Measurements from ENCODE around the gene DAAM2.

DAAM2 gene

GRCh38 chr6:39844866-39845265, 52.7 kb downstream of the DAAM2 start:
- Histone ChIP-seq H3K9me2 (replicated peaks; ENCODE audit: low read depth, low read length) (no peaks in the 10 kb centered on the region), H3F3A (ENCODE audit: low read depth) (no peaks in the 10 kb centered on the region), H3K4me1 (ENCODE audit: insufficient read depth, low read length, poor library complexity, severe bottlenecking) (no peaks in the 10 kb centered on the region)

GRCh38 chr6:39847221-39847620, 55.0 kb downstream of the DAAM2 start:
- no peaks in the 10 kb centered on the region for H3F3A ChIP-seq (ENCODE audit: low read depth)
- H3K36me3 ChIP-seq (ENCODE audit: insufficient read depth, low read length): no peaks in the 10 kb centered on the region
- no peaks in the 10 kb centered on the region for H4K20me1 ChIP-seq (ENCODE audit: insufficient read depth, low read length, poor library complexity, severe bottlenecking)
- no peak overlapping the region for H3K4me2 ChIP-seq (ENCODE audit: low read depth, low read length, poor library complexity, severe bottlenecking)
- H3K79me2 ChIP-seq (ENCODE audit: insufficient read depth, low read length): no peaks in the 10 kb centered on the region
- H3K27me3 ChIP-seq (ENCODE audit: insufficient read depth, low read length, poor library complexity, severe bottlenecking): no peaks in the 10 kb centered on the region
- H3K9me3 ChIP-seq (ENCODE audit: insufficient read depth, low read depth, low read length): no peaks in the 10 kb centered on the region
- H3K9ac ChIP-seq (ENCODE audit: low read depth, low read length, poor library complexity, severe bottlenecking): no peak overlapping the region
- H2AFZ ChIP-seq (ENCODE audit: low read length): no peak overlapping the region
- H3K4me1 ChIP-seq (ENCODE audit: insufficient read depth, low read length, poor library complexity, severe bottlenecking): no peaks in the 10 kb centered on the region
- no peaks in the 10 kb centered on the region for H3K9me2 ChIP-seq (replicated peaks; ENCODE audit: low read depth, low read length)
- TF ChIP-seq CTCF (conservative IDR thresholded peaks at IDR 0.05; ENCODE audit: low read length) (no peak), EZH2phosphoT487 (IDR thresholded peaks at IDR 0.05; ENCODE audit: borderline replicate concordance) (no peak)
- H3K4me3 ChIP-seq (ENCODE audit: low read length, poor library complexity, severe bottlenecking): no peak overlapping the region

More at GRCh38 chr6:39844866-39845265, 52.7 kb downstream of the DAAM2 start:
- H2AFZ ChIP-seq (ENCODE audit: low read length): no peak overlapping the region
- no peaks in the 10 kb centered on the region for H3K36me3 ChIP-seq (ENCODE audit: insufficient read depth, low read length)
- H3K4me2 ChIP-seq (ENCODE audit: low read depth, low read length, poor library complexity, severe bottlenecking): no peak overlapping the region
- no peak overlapping the region for H3K4me3 ChIP-seq (ENCODE audit: low read length, poor library complexity, severe bottlenecking)
- no peaks in the 10 kb centered on the region for H3K9me3 ChIP-seq (ENCODE audit: insufficient read depth, low read depth, low read length)
- H4K20me1 ChIP-seq (ENCODE audit: insufficient read depth, low read length, poor library complexity, severe bottlenecking): no peaks in the 10 kb centered on the region
- TF ChIP-seq CTCF (conservative IDR thresholded peaks at IDR 0.05; ENCODE audit: low read length) (no peak), EZH2phosphoT487 (IDR thresholded peaks at IDR 0.05; ENCODE audit: borderline replicate concordance) (no peak)
- no peaks in the 10 kb centered on the region for H3K27me3 ChIP-seq (ENCODE audit: insufficient read depth, low read length, poor library complexity, severe bottlenecking)
- no peaks in the 10 kb centered on the region for H3K79me2 ChIP-seq (ENCODE audit: insufficient read depth, low read length)
- H3K9ac ChIP-seq (ENCODE audit: low read depth, low read length, poor library complexity, severe bottlenecking): no peak overlapping the region

GRCh38 chr6:39848171-39848570, 56.0 kb downstream of the DAAM2 start:
- Histone ChIP-seq H3K4me2 (ENCODE audit: low read depth, low read length, poor library complexity, severe bottlenecking) (no peak overlapping the region), H3K36me3 (ENCODE audit: insufficient read depth, low read length) (no peaks in the 10 kb centered on the region), H3K9me2 (replicated peaks; ENCODE audit: low read depth, low read length) (no peaks in the 10 kb centered on the region), H3K4me3 (ENCODE audit: low read length, poor library complexity, severe bottlenecking) (no peak overlapping the region), H3K9ac (ENCODE audit: low read depth, low read length, poor library complexity, severe bottlenecking) (no peak overlapping the region), H2AFZ (ENCODE audit: low read length) (no peak overlapping the region), H3K4me1 (ENCODE audit: insufficient read depth, low read length, poor library complexity, severe bottlenecking) (no peaks in the 10 kb centered on the region), H3F3A (ENCODE audit: low read depth) (no peaks in the 10 kb centered on the region), H3K9me3 (ENCODE audit: insufficient read depth, low read depth, low read length) (no peaks in the 10 kb centered on the region), H4K20me1 (ENCODE audit: insufficient read depth, low read length, poor library complexity, severe bottlenecking) (no peaks in the 10 kb centered on the region), H3K79me2 (ENCODE audit: insufficient read depth, low read length) (no peaks in the 10 kb centered on the region), H3K27me3 (ENCODE audit: insufficient read depth, low read length, poor library complexity, severe bottlenecking) (no peaks in the 10 kb centered on the region)
- TF ChIP-seq CTCF (conservative IDR thresholded peaks at IDR 0.05; ENCODE audit: low read length) (no peak), EZH2phosphoT487 (IDR thresholded peaks at IDR 0.05; ENCODE audit: borderline replicate concordance) (no peak)

All from Loucy (cell line).